ENCODE results near the gene TFAP2A.

TFAP2A gene

DNA sequence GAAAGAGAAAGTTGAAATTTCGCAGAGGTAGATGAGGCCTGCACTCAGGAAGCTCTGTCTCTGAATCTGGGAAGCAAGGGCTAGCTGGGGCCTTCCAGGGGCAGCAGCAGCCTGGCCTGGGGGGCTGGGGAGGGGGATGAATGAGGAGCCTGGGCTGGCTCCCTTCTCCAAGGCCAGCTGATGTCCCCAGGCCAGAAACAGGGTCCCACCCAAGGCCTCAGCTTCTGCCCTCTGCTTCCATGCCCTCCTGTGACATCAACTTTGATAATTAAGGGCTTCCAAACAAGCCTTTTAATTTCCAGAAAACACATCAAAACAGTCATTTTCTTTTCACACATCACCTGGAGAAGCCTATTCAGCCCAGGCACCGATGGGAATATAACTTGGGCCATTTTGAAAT is 15.4 kb downstream of the TFAP2A start:
- DNase-seq (ENCODE audit: low spot score) = no peak

DNA sequence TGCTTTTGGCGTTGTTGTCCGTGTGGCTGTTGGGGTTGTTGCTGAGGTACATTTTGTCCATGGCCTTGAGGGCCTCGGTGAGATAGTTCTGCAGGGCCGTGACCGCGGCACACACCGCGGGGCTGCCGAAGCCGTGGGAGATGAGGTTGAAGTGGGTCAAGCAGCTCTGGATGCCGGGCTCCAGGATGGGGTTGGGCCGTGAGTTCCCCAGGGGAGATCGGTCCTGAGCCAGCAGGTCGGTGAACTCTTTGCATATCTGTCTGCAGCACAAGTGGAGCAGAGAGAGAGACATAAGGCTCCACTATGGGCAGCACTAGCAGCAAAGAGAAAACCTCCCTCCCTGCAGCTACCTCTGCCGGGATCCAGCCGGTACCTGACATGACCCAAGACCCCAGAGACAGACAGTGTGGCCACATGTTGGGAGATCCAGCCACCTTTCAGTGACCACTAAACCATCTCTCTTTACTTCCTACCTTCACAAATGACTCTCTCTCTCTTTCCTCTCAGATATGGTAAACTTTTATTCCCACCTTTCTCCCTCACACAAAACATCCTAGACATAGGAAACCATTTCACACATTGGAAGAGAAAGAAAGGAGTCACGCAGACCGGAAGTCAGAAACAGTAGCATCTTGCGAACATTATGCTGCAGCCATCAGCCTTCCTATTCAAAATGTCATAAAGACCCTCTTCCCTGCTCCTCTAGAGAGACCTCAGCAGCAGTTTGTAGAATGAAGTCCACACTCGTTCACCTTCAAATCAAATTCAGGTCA is 16.2 kb downstream of the TFAP2A start:
- no peak for DNase-seq (ENCODE audit: low spot score)

DNA sequence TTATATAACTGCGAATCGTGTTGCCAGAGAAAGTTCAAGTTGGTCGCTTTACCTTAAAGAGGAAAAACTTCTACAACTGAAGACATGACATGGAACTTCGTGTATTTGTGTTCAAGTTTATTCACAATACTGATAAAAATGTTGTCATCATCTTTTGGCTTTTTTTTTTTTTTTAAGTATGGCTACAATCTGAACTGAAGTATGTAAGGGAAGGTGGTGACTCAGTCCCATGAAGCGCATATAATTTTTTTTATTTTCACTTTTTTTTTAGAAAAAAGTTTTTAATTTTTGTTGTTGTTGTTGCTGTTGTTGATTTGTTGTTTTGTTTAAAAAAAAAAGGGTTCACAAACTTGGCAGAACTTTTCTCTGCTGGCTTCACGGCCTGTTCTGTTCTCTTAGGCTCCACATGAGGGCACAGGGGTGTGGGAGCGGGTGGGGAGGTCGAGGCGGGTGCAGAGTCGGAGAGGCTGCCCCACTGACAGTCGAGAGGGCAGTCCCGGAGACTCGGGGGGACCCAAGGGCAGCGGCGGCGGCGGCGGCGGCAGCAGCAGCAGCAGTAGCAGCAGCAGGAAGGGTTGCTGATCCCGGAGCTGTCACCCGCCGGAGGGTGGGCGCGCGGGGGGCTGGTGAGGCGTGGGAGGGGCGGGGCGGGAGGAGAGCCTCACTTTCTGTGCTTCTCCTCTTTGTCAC is 17.0 kb downstream of the TFAP2A start:
- DNase-seq (ENCODE audit: low spot score) = no peak

DNA sequence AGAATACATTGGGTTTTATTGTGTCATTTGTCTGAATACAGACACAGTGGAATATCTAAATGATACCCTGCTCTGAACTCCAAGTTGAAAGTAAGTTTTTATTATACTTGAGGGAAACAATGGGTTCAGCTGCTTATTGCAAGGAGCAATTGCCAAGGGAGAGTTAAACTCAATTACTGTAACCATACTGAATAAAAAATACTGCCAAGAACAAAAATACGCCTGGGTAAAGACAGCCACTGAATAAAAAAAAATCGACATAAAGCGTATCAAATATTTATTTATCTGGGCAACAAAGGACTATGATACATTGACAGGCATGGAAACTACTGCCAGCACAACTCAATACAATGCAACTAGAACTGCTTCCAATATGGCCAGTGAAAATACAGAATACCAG is 18.1 kb downstream of the TFAP2A start:
- no peak for DNase-seq (ENCODE audit: low spot score)

DNA sequence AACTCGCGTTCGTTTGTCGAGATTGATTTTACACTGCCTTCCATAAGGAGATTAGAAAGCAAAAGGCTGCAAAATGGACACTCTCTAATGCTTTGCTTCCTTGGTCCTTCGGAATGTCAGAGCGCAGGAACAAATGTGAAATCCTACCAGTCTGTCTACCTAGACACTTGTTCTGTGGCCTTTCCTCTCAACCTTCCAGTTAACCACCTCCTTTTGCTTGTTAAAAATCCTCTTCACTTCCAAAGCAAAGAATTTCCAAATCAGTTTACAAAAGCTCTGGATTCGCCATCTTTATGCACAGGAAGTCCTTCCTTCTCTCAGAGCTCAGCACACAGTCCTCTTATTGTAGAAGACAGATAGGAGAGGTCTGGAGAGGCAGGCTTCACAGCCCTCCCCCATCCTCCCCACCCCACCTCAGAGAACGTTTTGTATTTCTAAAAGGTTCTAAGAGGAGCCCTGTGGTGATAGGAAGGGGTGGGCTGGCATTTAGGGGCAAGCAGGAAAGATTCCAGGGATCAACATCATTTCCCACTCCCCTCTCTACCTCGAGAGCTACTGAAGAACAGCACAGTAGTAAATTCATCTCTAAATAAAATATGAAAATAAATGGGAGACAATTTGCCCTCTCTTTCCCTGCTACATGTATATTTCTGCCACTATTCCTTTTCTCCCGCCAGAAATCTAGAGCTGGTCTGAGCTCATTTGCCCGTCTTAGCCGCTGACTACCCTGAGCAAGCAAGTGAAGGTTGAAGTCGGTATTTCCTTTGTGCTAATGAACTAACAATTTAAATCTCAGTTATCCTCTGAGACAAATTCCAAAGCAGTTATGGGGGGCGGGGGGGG is 18.9 kb downstream of the TFAP2A start:
- DNase-seq (ENCODE audit: low spot score) = no peak

DNA sequence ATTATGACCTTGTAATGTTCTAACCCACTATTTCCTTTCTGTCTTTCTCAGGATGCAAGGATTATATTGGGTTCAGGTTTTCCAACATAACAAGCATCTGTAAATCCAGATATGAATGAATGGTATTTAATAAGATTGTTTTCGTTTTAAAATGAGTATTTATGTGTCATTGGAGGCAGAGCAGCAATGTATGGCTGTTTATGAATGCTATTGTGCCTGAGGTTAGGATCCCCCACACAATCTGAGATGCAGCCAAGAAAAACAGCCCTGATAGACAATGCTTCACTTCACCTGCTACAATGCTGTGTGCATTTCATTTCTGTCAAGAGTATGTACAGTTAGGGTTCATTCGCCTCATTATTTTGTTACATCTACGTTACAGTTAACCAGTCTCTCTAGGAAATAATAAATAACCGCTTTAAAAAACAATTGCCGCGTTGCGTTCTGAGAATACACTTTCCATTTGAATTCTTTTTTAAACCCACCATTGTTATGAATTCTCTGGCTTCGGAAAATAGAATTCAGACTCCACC is 19.6 kb downstream of the TFAP2A start:
- no peak for DNase-seq (ENCODE audit: low spot score)

DNA sequence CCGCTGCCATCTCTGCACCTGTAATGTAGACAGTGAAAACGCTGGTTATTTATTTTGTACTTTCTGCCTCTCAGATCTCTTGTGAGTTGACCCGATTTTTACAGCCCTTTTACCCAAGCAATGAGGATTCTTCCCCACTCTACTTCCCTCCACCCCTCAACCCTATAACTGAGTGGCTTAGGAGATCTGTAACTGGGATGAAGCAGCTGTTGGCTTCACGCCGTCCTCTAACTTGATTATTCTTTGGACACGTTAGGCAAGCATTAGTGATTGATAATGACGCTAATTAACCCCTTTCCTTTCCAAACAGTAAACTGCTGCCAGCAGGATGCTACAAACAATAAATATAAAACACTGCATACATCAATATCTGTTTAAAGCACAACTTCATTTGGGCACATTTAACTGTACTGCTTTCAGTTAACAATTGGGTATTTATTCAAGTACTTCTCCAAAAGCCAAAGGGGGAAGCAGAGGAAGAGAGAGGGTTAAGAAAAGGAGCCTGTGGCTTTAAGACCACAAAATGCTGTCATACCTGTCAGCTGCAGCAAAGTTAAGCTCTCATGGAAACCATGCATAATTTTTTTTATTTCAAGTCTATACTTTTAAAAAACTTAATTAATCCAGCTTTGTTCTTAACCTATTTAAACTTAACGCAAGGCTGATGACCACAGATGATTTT is 21.2 kb downstream of the TFAP2A start:
- DNase-seq (ENCODE audit: low spot score) = no peak

DNA sequence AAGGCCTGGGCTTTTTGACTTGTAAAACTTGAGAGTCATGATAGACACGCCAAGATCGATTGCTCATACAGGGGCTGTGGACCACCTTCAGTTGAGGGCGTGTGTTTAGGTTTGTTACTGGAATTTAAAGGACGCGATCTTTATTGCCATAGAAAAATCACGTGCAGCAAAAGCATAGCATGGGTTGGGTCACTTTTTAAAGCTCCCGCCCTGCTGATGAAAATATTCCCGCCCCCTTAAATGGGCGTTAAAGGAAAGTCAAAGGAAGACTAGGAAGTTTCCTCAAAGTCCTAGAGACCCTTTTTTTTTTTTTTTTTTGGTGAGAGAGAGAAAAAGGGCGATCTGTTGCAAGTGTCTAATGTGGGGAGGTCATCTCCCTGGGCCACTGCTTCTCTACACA is 23.1 kb downstream of the TFAP2A start:
- no peak for DNase-seq (ENCODE audit: low spot score)

DNA sequence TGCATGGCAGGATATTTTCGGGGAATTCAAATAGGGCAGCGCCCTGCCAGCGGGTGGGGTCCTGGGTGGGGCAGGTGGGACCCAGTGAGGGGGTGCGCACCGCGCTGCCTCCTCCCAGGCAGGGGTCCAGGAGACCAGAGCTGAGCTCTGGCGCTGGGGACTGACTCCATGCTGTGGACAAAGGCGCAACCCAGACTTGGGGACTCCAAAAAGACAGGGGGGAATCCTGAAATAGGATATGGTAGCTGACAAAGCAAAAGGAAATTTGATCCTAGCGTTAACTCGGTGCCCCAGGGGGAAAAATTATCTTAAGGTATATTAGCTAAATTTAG is 23.6 kb downstream of the TFAP2A start:
- no peak for DNase-seq (ENCODE audit: low spot score)

DNA sequence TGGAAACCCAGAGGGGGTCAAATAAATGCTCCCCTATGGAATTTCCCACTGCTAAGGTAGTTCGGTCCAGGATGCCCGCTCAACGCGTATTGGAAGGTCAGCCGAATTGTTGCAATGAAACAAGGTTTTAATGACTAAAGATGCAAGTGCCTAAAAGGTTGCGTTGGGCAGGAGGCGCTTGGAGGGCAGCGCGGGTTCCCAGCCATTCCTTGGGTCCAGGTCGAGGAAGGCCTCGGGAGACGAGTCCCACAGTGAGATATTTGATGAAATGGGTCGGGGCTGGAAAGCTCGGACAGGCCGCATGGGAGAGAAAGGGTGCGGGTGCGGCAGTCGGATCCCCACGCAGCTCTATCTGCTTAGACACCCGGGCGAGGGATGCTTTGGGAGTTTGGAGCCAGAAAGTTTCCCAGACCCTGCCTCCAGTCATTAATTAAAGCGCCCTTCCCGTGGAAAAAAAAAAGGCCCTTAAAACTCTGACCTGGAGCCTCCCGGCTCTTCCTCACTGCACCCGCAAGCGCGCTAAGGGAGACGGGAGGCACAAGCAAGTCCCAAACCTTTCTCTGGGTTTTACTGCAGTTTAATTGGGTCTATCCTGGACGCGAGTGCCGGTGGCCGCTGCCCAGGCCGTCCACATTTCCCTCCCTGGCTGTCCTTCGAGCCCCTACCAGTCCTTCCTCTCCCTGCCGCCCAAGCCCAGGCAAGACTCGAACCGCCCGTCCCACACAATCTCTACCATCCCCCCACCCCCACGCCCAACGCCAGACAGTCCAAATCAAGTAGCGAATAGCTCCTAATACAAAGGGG is 24.2 kb downstream of the TFAP2A start:
- no peak for DNase-seq (ENCODE audit: low spot score)

DNA sequence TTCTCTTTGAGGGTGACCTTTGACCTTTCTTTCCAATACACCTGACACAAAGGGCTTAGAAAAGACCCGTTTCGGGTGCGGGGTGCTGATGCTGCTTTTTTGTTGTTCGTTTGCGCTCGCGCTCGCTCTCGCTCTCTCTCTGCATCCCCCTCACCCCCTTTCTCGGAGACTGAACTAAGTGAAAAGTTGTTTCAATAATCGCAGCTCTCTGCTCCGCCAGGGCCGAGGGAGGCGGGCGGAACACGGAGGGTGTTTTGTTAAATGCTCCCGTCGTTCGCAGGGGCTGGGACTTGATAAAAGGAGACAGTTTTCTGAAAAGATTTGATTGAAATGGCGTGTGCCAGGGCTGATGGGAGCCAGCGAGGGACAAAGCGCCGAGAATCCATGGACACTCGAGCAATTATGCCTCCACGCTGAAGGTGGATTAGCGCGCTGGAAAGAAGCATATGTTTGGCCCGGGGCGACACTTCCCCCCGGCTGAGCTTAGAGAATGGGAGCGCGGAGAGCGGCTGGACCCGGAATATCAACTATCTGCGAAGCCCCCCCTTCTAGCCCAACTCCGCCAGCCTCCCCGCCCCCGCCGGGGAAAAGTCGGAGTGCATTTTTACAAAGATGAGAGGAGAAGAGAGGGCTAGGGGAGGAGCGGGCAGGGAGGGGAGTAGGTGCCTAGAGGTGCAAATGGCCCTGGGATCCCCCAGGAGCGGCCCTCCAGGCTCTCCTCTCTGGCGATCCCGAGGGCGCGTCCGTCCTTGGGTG is 25.0 kb downstream of the TFAP2A start:
- no peak for DNase-seq (ENCODE audit: low spot score)

DNA sequence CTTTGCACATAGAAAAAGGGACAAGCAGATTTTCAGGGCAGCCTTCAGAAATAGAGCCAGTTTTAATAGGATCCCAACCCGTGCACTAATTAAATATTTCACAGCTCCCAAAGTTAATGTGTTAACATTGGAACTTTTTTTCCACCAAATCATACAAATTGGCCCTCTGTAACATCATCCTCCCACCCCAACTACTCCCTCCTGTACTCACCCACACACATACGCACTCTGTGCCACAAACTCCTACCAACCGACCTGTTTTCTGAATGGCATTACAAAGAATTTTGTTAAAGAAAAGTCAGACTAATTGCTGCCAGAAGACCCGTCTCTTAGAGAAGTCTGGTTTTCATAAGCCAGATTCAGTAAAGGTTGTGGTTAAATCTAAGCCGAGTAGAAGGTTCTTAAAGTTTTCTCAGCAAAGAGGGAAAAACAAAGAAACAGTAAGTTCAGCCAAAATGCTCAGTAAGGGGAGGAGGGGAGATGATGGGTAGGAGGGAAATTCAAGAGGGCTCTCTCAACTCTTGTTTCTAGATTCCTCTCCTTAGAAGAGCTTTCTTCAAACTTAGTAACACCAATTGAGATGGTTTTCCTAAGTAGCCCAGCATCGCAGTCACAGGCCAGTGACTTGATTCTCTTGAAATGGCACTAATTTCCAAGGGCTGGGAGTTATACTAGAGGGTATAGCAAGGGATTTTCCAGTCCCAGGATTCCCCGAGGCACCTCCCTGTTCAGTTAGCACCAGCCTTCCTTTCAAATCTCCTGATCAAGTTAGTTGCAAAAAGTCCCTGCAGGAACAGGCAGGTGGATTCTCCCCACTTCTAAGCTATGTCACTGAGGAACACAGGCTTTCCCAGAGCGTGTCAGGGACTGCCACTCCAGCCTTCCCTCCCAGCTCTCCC is 27.9 kb downstream of the TFAP2A start:
- no peak for DNase-seq (ENCODE audit: low spot score)

DNA sequence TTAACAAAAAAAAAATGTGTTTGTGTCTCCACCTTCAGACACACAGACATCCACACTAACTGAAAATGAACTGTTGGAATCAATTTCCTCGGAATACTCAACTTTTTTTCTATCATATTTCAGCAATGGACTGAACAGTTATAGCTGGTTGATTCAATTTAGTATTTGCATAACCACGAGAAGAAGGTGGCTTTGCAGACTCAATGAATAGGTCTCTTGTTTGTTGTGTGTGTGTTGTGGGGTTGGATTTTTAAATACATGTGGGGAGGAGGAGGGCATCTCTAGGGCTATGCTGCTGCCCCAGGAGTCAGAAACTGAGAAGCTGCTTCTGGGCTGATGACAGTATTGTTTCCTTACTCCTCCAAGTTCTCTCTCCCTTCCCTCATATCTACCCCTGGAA is 28.7 kb downstream of the TFAP2A start:
- DNase-seq (ENCODE audit: low spot score) = no peak

DNA sequence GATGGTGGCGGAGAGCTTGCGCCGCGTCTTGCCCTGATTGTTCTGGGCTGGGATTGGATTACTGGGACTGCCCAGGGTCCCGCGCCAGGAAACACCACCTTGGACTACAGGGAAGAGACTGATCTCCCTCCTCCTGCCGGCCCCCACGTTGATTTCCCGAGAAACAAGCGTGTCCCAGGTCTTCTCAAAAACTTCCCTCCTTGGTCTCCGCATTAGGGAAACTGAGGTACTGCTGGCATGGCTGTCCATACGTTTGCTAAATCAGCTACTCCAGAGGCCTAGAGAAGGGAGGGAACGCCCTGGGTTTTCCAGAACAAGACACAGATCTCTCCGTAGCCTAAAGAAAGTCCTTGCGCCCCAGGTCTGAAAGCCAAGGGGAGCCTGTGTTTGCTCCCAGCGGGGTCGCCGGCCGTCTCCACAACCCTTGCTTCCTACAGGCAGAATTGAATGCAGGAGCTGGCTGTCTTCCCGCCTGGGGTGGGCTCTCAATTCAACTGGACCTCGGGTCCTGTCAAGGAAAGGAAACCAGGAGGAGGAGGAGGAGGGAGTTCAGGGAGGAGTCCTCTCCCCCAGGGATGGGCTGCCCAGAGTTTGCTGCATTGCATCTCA is 29.2 kb downstream of the TFAP2A start:
- DNase-seq (ENCODE audit: low spot score) = no peak

DNA sequence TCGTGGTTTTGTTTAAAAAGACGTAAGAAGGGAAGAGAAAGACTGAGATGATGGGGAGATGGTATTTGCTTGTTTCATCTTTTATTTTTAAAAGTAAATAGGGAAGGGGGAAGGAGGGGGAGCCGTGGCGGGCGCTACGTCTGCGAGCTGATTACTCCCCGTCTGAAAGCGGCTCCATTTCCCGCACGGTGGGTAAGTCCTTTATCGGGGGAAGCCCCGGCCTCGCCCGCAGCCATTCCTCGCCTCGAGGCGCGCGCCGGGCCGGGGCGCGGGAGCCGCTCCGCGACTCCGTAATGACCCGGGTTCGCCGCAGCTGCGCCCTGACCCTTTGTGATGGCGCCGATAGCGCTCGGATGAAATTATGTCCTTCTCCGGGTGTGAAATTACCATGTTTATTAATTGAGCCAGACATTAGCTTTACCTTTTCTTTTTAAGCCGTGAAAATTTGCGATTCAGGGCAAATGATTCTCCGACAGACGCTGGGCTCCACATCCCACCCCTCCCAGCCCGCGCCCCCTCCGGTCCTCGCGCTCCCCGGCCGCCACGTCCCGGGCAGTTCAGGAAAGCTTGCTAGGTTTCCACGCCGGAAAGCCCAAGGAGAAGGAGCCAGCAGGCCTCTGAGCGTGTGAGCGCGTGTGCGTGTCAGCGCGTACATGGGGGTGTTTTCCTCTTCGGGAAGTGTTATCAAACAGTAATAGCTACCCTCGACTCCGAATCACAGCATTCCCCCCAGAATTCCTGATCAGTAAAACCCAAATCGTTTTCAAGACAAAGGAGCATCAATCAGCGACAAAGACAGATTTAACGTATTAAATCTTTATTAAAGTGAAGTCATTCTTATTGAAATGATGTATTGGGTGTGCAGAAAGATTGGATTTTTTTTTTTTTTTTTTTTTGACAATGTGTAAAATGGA is 30.0 kb downstream of the TFAP2A start:
- no peak for DNase-seq (ENCODE audit: low spot score)

DNA sequence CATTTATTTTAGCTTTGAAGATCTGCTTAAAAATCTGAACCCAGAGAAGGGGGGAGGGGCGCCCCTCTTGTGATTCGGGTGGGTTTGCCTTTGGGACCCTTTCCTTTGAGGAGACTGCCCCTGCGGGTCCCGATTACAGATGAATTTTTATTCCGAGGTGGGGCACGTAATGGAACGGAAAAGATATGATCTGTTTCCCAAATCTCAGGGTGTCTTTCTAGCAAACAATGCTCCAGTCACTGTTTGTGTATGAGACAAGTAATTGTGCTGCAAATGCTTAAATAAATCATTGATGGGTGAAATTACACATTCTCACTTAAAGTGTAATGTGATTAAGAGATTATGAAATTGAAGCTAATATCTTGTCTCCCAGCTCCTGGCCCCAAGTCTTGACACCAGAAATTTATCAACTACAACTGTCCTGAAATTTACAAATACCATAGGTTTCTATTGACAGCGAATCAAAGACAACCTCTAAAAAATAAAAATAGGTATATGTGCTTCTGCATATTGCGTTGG is 30.7 kb downstream of the TFAP2A start:
- no peak for DNase-seq (ENCODE audit: low spot score)

DNA sequence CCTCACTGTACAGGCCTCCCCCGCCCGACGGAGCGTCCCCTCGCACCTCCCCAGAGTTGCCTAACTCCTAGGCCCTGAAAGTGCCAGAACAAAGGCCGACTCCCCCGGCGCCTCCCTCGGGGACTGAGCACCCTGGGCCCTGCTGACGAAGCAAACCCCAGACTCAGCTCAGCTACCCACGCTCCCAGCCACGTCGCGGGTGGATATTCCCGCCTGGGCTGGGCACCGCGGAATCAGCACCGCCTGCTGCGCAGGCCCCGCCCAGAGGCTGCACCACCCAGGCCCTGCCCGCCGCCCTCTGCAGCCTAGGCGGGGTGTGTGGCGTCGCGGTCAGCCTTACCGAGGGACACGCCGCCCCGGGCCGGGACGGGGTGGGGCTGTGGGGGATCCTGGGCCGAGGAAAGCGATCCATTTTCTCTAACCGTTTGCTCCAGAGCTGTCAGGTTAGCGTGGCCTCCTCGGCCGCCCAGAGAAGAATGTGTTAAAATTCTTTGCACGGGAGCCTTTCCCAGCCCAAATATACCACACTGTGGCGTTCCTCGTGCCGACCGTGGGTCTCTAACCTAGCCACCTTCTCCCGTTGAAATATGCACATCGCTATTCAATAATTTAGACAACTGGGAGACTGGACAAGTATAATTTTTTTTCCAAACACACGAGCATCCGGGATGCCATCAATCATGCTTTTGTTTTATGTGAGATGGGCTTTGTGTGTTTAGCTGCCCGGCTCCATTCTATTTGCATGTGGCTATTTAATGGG is 31.4 kb downstream of the TFAP2A start:
- no peak for DNase-seq (ENCODE audit: low spot score)
